GM23338 (cell line): ENCODE data around the gene NR2C2. TPM values are rescaled to one million over a fixed set of nuclear protein-coding genes. Genes with fewer than 3 reads are reported as not detected.

Experiments used
- ATAC-seq: fragments of 200-7000 bp; cut with Tn5 transposase; 3 replicates; pipeline ENCODE4 v1.9.1; 2020
- DNase-seq: peaks from one replicate; pipeline ENCODE4 v3.0.0-alpha.2; 2015; ENCODE audit warnings: low spot score
- H2AFZ ChIP-seq: fragments of 200-600 bp; sonication (generic); 2 replicates; pipeline ENCODE4 v1.8.0; 2016; ENCODE audit warnings: antibody characterized with exemption, mild to moderate bottlenecking, moderate library complexity
- H3F3A ChIP-seq: fragments of 200-600 bp; sonication (generic); replicated peaks from 2 replicates; pipeline ENCODE4 v1.8.0; 2017; ENCODE audit warnings: antibody characterized with exemption, mixed run types, low read depth
- H3K27ac ChIP-seq: fragments of 200-600 bp; sonication (generic); 2 replicates; pipeline ENCODE4 v1.6.1; 2016; ENCODE audit warnings: low read depth
- H3K27me3 ChIP-seq: fragments of 200-600 bp; sonication (generic); 2 replicates; pipeline ENCODE4 v1.8.0; 2016; ENCODE audit warnings: mild to moderate bottlenecking, mixed run types, moderate library complexity; ENCODE audit not compliant: insufficient read depth
- H3K36me3 ChIP-seq: fragments of 200-600 bp; sonication (generic); 2 replicates; pipeline ENCODE4 v1.8.0; 2016; ENCODE audit warnings: mild to moderate bottlenecking; ENCODE audit not compliant: insufficient read depth
- H3K4me1 ChIP-seq: fragments of 200-600 bp; sonication (generic); 2 replicates; pipeline ENCODE4 v1.8.0; 2016; ENCODE audit warnings: mild to moderate bottlenecking, moderate library complexity; ENCODE audit not compliant: insufficient read depth
- H3K4me2 ChIP-seq: fragments of 200-600 bp; sonication (generic); 2 replicates; pipeline ENCODE4 v1.7.1; 2017; ENCODE audit warnings: mixed run types
- H3K4me3 ChIP-seq: fragments of 200-600 bp; sonication (generic); 2 replicates; pipeline ENCODE4 v1.6.1; 2016; ENCODE audit warnings: mixed run types
- H3K79me2 ChIP-seq: fragments of 200-600 bp; sonication (generic); replicated peaks from 2 replicates; pipeline ENCODE4 v1.8.0; 2017; ENCODE audit warnings: mild to moderate bottlenecking; ENCODE audit not compliant: insufficient read depth
- H3K9me2 ChIP-seq: fragments of 200-600 bp; sonication (generic); 2 replicates; pipeline ENCODE4 v1.8.0; 2017; ENCODE audit not compliant: insufficient read depth
- H4K20me1 ChIP-seq: fragments of 200-600 bp; sonication (generic); replicated peaks from 2 replicates; pipeline ENCODE4 v1.8.0; 2017; ENCODE audit warnings: mild to moderate bottlenecking; ENCODE audit not compliant: insufficient read depth
- H3K27ac Mint-ChIP-seq: 2 replicates; pipeline ENCODE4 v1.8.0; 2020; ENCODE audit warnings: inconsistent platforms, mild to moderate bottlenecking, moderate library complexity, mixed read lengths
- H3K27me3 Mint-ChIP-seq: 3 replicates; pipeline ENCODE4 v1.8.0; 2022; ENCODE audit warnings: low read depth, mild to moderate bottlenecking, moderate library complexity, mixed read lengths, inconsistent platforms; ENCODE audit not compliant: insufficient read depth, poor library complexity
- H3K36me3 Mint-ChIP-seq: 3 replicates; pipeline ENCODE4 v1.8.0; 2021; ENCODE audit warnings: low read depth, mild to moderate bottlenecking, inconsistent platforms, moderate library complexity, mixed read lengths
- H3K4me1 Mint-ChIP-seq: 3 replicates; pipeline ENCODE4 v1.8.0; 2020; ENCODE audit warnings: mild to moderate bottlenecking, inconsistent platforms, mixed read lengths
- H3K4me3 Mint-ChIP-seq: 3 replicates; pipeline ENCODE4 v1.8.0; 2021; ENCODE audit warnings: moderate library complexity, mild to moderate bottlenecking, inconsistent platforms, mixed read lengths
- H3K9me3 Mint-ChIP-seq: 3 replicates; pipeline ENCODE4 v1.8.0; 2020; ENCODE audit warnings: moderate library complexity, mild to moderate bottlenecking, inconsistent platforms, mixed read lengths
- CREB1 ChIP-seq: fragments of 250-450 bp; sonication (Bioruptor Pico); IDR thresholded peaks from 2 replicates; pipeline ENCODE4 v1.5.0; 2020; ENCODE audit warnings: low read depth, mild to moderate bottlenecking, moderate library complexity
- CTCF ChIP-seq, 2 experiments: fragments of 200-600 bp in 1 of 2; sonication (generic) in 1 of 2; conservative IDR thresholded peaks; 2 replicates each; pipeline versions ENCODE4 v1.5.1 to v1.6.1; 2016 to 2017; ENCODE audit warnings: antibody characterized with exemption in 2 of 2, low read depth in 2 of 2, mild to moderate bottlenecking in 2 of 2, moderate library complexity in 1 of 2
- EZH2 ChIP-seq: fragments of 200-600 bp; sonication (generic); IDR thresholded peaks from one replicate; pipeline ENCODE4 v1.8.0; 2017; ENCODE audit warnings: antibody characterized with exemption, mild to moderate bottlenecking, low read depth; ENCODE audit not compliant: unreplicated experiment
- EZH2phosphoT487 ChIP-seq: fragments of 200-600 bp; sonication (generic); IDR thresholded peaks from one replicate; pipeline ENCODE4 v1.8.1; 2018; ENCODE audit warnings: antibody characterized with exemption; ENCODE audit not compliant: unreplicated experiment
- NANOG ChIP-seq: IDR thresholded peaks from 2 replicates; pipeline ENCODE4 v1.6.1; 2016; ENCODE audit warnings: antibody characterized with exemption, borderline replicate concordance
- REST ChIP-seq: IDR thresholded peaks from one replicate; pipeline ENCODE4 v1.6.1; 2018; ENCODE audit warnings: antibody characterized with exemption; ENCODE audit not compliant: unreplicated experiment
- STAT1 ChIP-seq: IDR thresholded peaks from one replicate; pipeline ENCODE4 v1.6.1; 2016; ENCODE audit warnings: antibody characterized with exemption; ENCODE audit not compliant: unreplicated experiment
- ZNF114 ChIP-seq: fragments of 250-450 bp; sonication (Bioruptor Pico); IDR thresholded peaks from 2 replicates; pipeline ENCODE4 v1.5.0; 2020; ENCODE audit warnings: mild to moderate bottlenecking, moderate library complexity
- ZNF331 ChIP-seq: fragments of 250-450 bp; sonication (Bioruptor Pico); IDR thresholded peaks from 2 replicates; pipeline ENCODE4 v1.5.0; 2020; ENCODE audit warnings: low read depth, mild to moderate bottlenecking, moderate library complexity
- polyA plus RNA-seq: library from polyadenylated mRNA; unstranded; fragments of >200 nt; fragmentation: Nextera tagmentation; extraction: Ambion mirVana; gene quantifications from 2 replicates; pipeline ENCODE4 v1.2.1, GENCODE V29; 2016
- total RNA-seq: library from RNA; depleted of rRNA; stranded (reverse); fragments of >200 nt; shearing (Covaris generic); gene quantifications from 2 replicates; pipeline ENCODE4 v1.2.3, GENCODE V29; 2014
- TF ChIP-seq, protein P1 (sequence below): fragments of 250-450 bp; sonication (Bioruptor Pico); IDR thresholded peaks from 2 replicates; pipeline ENCODE4 v1.5.0; 2020; ENCODE audit warnings: mild to moderate bottlenecking, moderate library complexity

NR2C2 gene
- total and polyA plus RNA-seq, 2 experiments from 2014 or later, result 12.0 to 57.2 TPM

- no peaks in the 10 kb centered on the region for H3K27me3 ChIP-seq
- TF ChIP-seq CTCF (conservative IDR thresholded peaks at IDR 0.05; ENCODE audit: low read depth in 2 of 2), result no peak
- TF ChIP-seq REST, result no peak
- TF ChIP-seq EZH2, result no peak
- TF ChIP-seq, protein P1, sequence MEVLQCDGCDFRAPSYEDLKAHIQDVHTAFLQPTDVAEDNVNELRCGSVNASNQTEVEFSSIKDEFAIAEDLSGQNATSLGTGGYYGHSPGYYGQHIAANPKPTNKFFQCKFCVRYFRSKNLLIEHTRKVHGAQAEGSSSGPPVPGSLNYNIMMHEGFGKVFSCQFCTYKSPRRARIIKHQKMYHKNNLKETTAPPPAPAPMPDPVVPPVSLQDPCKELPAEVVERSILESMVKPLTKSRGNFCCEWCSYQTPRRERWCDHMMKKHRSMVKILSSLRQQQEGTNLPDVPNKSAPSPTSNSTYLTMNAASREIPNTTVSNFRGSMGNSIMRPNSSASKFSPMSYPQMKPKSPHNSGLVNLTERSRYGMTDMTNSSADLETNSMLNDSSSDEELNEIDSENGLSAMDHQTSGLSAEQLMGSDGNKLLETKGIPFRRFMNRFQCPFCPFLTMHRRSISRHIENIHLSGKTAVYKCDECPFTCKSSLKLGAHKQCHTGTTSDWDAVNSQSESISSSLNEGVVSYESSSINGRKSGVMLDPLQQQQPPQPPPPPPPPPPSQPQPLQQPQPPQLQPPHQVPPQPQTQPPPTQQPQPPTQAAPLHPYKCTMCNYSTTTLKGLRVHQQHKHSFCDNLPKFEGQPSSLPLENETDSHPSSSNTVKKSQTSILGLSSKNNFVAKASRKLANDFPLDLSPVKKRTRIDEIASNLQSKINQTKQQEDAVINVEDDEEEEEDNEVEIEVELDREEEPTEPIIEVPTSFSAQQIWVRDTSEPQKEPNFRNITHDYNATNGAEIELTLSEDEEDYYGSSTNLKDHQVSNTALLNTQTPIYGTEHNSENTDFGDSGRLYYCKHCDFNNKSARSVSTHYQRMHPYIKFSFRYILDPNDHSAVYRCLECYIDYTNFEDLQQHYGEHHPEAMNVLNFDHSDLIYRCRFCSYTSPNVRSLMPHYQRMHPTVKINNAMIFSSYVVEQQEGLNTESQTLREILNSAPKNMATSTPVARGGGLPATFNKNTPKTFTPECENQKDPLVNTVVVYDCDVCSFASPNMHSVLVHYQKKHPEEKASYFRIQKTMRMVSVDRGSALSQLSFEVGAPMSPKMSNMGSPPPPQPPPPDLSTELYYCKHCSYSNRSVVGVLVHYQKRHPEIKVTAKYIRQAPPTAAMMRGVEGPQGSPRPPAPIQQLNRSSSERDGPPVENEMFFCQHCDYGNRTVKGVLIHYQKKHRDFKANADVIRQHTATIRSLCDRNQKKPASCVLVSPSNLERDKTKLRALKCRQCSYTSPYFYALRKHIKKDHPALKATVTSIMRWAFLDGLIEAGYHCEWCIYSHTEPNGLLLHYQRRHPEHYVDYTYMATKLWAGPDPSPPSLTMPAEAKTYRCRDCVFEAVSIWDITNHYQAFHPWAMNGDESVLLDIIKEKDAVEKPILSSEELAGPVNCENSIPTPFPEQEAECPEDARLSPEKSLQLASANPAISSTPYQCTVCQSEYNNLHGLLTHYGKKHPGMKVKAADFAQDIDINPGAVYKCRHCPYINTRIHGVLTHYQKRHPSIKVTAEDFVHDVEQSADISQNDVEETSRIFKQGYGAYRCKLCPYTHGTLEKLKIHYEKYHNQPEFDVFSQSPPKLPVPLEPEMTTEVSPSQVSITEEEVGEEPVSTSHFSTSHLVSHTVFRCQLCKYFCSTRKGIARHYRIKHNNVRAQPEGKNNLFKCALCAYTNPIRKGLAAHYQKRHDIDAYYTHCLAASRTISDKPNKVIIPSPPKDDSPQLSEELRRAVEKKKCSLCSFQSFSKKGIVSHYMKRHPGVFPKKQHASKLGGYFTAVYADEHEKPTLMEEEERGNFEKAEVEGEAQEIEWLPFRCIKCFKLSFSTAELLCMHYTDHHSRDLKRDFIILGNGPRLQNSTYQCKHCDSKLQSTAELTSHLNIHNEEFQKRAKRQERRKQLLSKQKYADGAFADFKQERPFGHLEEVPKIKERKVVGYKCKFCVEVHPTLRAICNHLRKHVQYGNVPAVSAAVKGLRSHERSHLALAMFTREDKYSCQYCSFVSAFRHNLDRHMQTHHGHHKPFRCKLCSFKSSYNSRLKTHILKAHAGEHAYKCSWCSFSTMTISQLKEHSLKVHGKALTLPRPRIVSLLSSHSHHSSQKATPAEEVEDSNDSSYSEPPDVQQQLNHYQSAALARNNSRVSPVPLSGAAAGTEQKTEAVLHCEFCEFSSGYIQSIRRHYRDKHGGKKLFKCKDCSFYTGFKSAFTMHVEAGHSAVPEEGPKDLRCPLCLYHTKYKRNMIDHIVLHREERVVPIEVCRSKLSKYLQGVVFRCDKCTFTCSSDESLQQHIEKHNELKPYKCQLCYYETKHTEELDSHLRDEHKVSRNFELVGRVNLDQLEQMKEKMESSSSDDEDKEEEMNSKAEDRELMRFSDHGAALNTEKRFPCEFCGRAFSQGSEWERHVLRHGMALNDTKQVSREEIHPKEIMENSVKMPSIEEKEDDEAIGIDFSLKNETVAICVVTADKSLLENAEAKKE (CRISPR knock-in tag), result no peak
- no peak for TF ChIP-seq NANOG
- no peak for TF ChIP-seq CREB1 (CRISPR knock-in tag)
- no peak for TF ChIP-seq STAT1
- no peak for TF ChIP-seq ZNF114
- TF ChIP-seq ZNF331 (CRISPR knock-in tag), result no peak
- TF ChIP-seq EZH2phosphoT487, result no peak
- Mint-ChIP-seq H3K9me3 (no peaks in the 10 kb centered on the region), H3K27ac (no peak overlapping the region), H3K27me3 (peaks cover 6% of the 10 kb centered on the region), H3K36me3 (peaks cover 79% of the 10 kb centered on the region), H3K4me3 (no peak overlapping the region), H3K4me1 (peaks cover 15% of the 10 kb centered on the region)
- no peaks in the 10 kb centered on the region for H3K79me2 ChIP-seq
- no peak overlapping the region for H3K4me3 ChIP-seq
- no peak for ATAC-seq
- H3F3A ChIP-seq, result no peaks in the 10 kb centered on the region
- peaks cover 65% of the 10 kb centered on the region for H3K36me3 ChIP-seq
- H4K20me1 ChIP-seq, result peaks cover 12% of the 10 kb centered on the region
- DNase-seq, result no peak
- no peak overlapping the region for H2AFZ ChIP-seq
- no peaks in the 10 kb centered on the region for H3K9me2 ChIP-seq
- peaks cover 7% of the 10 kb centered on the region for H3K4me1 ChIP-seq
- H3K27ac ChIP-seq, result no peak overlapping the region
- no peak overlapping the region for H3K4me2 ChIP-seq
Observed at GRCh38 chr3:15023249-15023648, 75.9 kb downstream of the NR2C2 start.
